Measurements from ENCODE around the gene PTPRG.

PTPRG gene

GRCh38 chr3:61961900-61962299, 400.5 kb downstream of the PTPRG start:
- Histone ChIP-seq H3K4me1 (ENCODE audit: insufficient read depth, low read length, poor library complexity, severe bottlenecking) (peaks cover 7% of the 10 kb centered on the region), H3K36me3 (ENCODE audit: insufficient read depth, low read length) (no peaks in the 10 kb centered on the region), H3K4me2 (ENCODE audit: low read depth, low read length, poor library complexity, severe bottlenecking) (no peak overlapping the region), H3F3A (ENCODE audit: low read depth) (no peaks in the 10 kb centered on the region), H3K79me2 (ENCODE audit: insufficient read depth, low read length) (no peaks in the 10 kb centered on the region), H2AFZ (ENCODE audit: low read length) (no peak overlapping the region), H3K9me3 (ENCODE audit: insufficient read depth, low read depth, low read length) (no peaks in the 10 kb centered on the region), H3K27me3 (ENCODE audit: insufficient read depth, low read length, poor library complexity, severe bottlenecking) (no peaks in the 10 kb centered on the region), H3K9me2 (replicated peaks; ENCODE audit: low read depth, low read length) (no peaks in the 10 kb centered on the region), H3K4me3 (ENCODE audit: low read length, poor library complexity, severe bottlenecking) (no peak overlapping the region), H3K9ac (ENCODE audit: low read depth, low read length, poor library complexity, severe bottlenecking) (no peak overlapping the region), H4K20me1 (ENCODE audit: insufficient read depth, low read length, poor library complexity, severe bottlenecking) (no peaks in the 10 kb centered on the region)
- no peak for TF ChIP-seq EZH2phosphoT487 (IDR thresholded peaks at IDR 0.05; ENCODE audit: borderline replicate concordance)
- TF ChIP-seq, protein P1, sequence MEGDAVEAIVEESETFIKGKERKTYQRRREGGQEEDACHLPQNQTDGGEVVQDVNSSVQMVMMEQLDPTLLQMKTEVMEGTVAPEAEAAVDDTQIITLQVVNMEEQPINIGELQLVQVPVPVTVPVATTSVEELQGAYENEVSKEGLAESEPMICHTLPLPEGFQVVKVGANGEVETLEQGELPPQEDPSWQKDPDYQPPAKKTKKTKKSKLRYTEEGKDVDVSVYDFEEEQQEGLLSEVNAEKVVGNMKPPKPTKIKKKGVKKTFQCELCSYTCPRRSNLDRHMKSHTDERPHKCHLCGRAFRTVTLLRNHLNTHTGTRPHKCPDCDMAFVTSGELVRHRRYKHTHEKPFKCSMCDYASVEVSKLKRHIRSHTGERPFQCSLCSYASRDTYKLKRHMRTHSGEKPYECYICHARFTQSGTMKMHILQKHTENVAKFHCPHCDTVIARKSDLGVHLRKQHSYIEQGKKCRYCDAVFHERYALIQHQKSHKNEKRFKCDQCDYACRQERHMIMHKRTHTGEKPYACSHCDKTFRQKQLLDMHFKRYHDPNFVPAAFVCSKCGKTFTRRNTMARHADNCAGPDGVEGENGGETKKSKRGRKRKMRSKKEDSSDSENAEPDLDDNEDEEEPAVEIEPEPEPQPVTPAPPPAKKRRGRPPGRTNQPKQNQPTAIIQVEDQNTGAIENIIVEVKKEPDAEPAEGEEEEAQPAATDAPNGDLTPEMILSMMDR (conservative IDR thresholded peaks at IDR 0.05; ENCODE audit: low read length): no peak

GRCh38 chr3:61964566-61964965, 403.2 kb downstream of the PTPRG start:
- Histone ChIP-seq H3K9me2 (replicated peaks; ENCODE audit: low read depth, low read length) (no peaks in the 10 kb centered on the region), H3K4me2 (ENCODE audit: low read depth, low read length, poor library complexity, severe bottlenecking) (no peak overlapping the region), H3F3A (ENCODE audit: low read depth) (no peaks in the 10 kb centered on the region), H4K20me1 (ENCODE audit: insufficient read depth, low read length, poor library complexity, severe bottlenecking) (no peaks in the 10 kb centered on the region), H2AFZ (ENCODE audit: low read length) (no peak overlapping the region), H3K4me3 (ENCODE audit: low read length, poor library complexity, severe bottlenecking) (no peak overlapping the region), H3K4me1 (ENCODE audit: insufficient read depth, low read length, poor library complexity, severe bottlenecking) (peaks cover 7% of the 10 kb centered on the region), H3K27me3 (ENCODE audit: insufficient read depth, low read length, poor library complexity, severe bottlenecking) (no peaks in the 10 kb centered on the region), H3K9ac (ENCODE audit: low read depth, low read length, poor library complexity, severe bottlenecking) (no peak overlapping the region), H3K9me3 (ENCODE audit: insufficient read depth, low read depth, low read length) (no peaks in the 10 kb centered on the region), H3K36me3 (ENCODE audit: insufficient read depth, low read length) (no peaks in the 10 kb centered on the region), H3K79me2 (ENCODE audit: insufficient read depth, low read length) (no peaks in the 10 kb centered on the region)
- TF ChIP-seq EZH2phosphoT487 (IDR thresholded peaks at IDR 0.05; ENCODE audit: borderline replicate concordance): no peak
- TF ChIP-seq, protein P1 (conservative IDR thresholded peaks at IDR 0.05; ENCODE audit: low read length): no peak

GRCh38 chr3:61965770-61966131, 404.4 kb downstream of the PTPRG start:
- no peak overlapping the region for H3K4me3 ChIP-seq (ENCODE audit: low read length, poor library complexity, severe bottlenecking)
- H2AFZ ChIP-seq (ENCODE audit: low read length): no peak overlapping the region
- no peaks in the 10 kb centered on the region for H3K9me2 ChIP-seq (replicated peaks; ENCODE audit: low read depth, low read length)
- no peaks in the 10 kb centered on the region for H3K9me3 ChIP-seq (ENCODE audit: insufficient read depth, low read depth, low read length)
- no peak overlapping the region for H3K4me2 ChIP-seq (ENCODE audit: low read depth, low read length, poor library complexity, severe bottlenecking)
- peaks cover 7% of the 10 kb centered on the region for H3K4me1 ChIP-seq (ENCODE audit: insufficient read depth, low read length, poor library complexity, severe bottlenecking)
- no peak for TF ChIP-seq EZH2phosphoT487 (IDR thresholded peaks at IDR 0.05; ENCODE audit: borderline replicate concordance)
- TF ChIP-seq, protein P1 (conservative IDR thresholded peaks at IDR 0.05; ENCODE audit: low read length): no peak
- H3K36me3 ChIP-seq (ENCODE audit: insufficient read depth, low read length): no peaks in the 10 kb centered on the region
- H4K20me1 ChIP-seq (ENCODE audit: insufficient read depth, low read length, poor library complexity, severe bottlenecking): no peaks in the 10 kb centered on the region
- H3F3A ChIP-seq (ENCODE audit: low read depth): no peaks in the 10 kb centered on the region
- no peak overlapping the region for H3K9ac ChIP-seq (ENCODE audit: low read depth, low read length, poor library complexity, severe bottlenecking)
- H3K79me2 ChIP-seq (ENCODE audit: insufficient read depth, low read length): no peaks in the 10 kb centered on the region
- H3K27me3 ChIP-seq (ENCODE audit: insufficient read depth, low read length, poor library complexity, severe bottlenecking): no peaks in the 10 kb centered on the region

Measured in Loucy (cell line).